WERI-Rb-1 (cell line): ENCODE measurements around the gene HEXIM1.

Experiments
- DNase-seq: peaks from one replicate; pipeline ENCODE4 v3.0.0-alpha.2; 2020
- H3K27ac ChIP-seq: fragments of 250-450 bp; sonication (Bioruptor Pico); 2 replicates; pipeline ENCODE4 v1.5.1; 2020; ENCODE audit warnings: mild to moderate bottlenecking, moderate library complexity
- H3K27me3 ChIP-seq: fragments of 250-450 bp; sonication (Bioruptor Pico); 2 replicates; pipeline ENCODE4 v1.5.1; 2021; ENCODE audit warnings: mild to moderate bottlenecking, low read depth, moderate library complexity; ENCODE audit not compliant: insufficient read depth, severe bottlenecking
- H3K36me3 ChIP-seq: fragments of 250-450 bp; sonication (Bioruptor Pico); 2 replicates; pipeline ENCODE4 v1.5.1; 2020; ENCODE audit warnings: mild to moderate bottlenecking, moderate library complexity
- H3K4me3 ChIP-seq: 2 replicates; pipeline ENCODE4 v1.5.1; 2011; ENCODE audit warnings: low read depth, mild to moderate bottlenecking, control low read depth, low read length
- H3K9me3 ChIP-seq: fragments of 250-450 bp; sonication (Bioruptor Pico); 2 replicates; pipeline ENCODE4 v1.5.1; 2021; ENCODE audit warnings: mild to moderate bottlenecking, moderate library complexity; ENCODE audit not compliant: severe bottlenecking
- TF ChIP-seq, protein P1 (sequence below): IDR thresholded peaks from 2 replicates; pipeline ENCODE4 v1.5.1; 2011; ENCODE audit warnings: low read depth, mild to moderate bottlenecking, control low read depth, inconsistent platforms, low read length

Gene HEXIM1

DNA sequence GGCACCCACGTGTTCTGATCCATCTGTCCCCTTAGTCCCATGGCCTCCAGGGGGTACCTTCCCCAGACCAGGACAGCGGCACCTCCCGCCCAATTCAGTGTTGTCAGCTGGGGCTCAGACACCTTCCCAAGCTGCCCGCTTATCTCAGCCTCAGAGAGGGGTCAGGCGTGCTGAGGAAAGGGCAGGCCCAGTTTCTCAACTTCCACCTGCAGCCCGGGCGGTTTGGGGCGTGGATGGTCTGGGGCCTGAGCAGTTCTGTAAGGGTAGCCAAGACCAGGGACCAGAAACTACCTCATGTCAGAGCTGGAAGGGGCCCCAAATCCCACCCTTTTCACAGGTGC is 21.1 kb upstream of the HEXIM1 start:
- Histone ChIP-seq H3K27ac (peak overlapping the region; percentile 84), H3K4me3 (no peak overlapping the region), H3K36me3 (peaks cover 4% of the 10 kb centered on the region; the same call in 1 of the 2 replicates), H3K27me3 (no peaks in the 10 kb centered on the region), H3K9me3 (no peaks in the 10 kb centered on the region)
- DNase-seq: no peak
- TF ChIP-seq, protein P1, sequence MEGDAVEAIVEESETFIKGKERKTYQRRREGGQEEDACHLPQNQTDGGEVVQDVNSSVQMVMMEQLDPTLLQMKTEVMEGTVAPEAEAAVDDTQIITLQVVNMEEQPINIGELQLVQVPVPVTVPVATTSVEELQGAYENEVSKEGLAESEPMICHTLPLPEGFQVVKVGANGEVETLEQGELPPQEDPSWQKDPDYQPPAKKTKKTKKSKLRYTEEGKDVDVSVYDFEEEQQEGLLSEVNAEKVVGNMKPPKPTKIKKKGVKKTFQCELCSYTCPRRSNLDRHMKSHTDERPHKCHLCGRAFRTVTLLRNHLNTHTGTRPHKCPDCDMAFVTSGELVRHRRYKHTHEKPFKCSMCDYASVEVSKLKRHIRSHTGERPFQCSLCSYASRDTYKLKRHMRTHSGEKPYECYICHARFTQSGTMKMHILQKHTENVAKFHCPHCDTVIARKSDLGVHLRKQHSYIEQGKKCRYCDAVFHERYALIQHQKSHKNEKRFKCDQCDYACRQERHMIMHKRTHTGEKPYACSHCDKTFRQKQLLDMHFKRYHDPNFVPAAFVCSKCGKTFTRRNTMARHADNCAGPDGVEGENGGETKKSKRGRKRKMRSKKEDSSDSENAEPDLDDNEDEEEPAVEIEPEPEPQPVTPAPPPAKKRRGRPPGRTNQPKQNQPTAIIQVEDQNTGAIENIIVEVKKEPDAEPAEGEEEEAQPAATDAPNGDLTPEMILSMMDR: no peak

DNA sequence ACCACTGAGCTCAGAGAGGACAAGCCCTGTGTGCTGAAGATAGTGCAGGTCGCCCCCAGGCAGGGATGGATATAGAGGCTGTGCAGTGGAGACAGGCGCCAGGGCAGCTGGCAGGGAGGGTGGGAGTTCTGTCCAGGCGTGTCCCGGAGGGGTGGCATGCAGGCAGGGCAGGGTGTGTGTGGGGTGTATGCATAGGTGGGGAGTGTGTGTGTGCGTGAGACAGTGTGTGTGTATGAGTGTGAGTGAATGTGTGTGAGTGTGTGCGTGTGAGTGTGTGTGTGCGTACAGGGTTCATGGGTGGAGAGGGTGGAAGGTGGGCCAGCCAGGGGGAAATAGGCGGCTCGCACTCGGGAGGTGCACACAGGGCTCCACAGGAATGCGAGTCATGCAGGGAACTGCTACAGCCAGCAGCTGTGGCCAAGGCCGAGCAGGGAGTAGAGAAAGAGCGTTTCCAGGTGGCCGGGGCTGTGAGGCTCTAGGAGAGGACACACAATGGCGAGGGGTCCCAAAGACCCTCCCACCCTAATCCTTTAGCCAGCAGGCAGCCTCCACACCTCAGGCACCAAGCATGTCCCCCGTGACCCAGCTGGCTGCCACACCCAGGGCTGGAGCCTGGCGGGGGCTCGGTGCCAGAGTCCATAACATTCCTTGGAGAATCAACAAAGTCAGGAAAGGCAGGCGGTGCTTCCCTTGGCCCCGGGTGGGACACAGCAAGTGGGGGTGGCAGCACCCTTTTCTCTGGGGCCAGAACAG is 20.6 kb upstream of the HEXIM1 start:
- peak overlapping the region; percentile 84 for H3K27ac ChIP-seq
- TF ChIP-seq, protein P1: no peak
- H3K27me3 ChIP-seq: no peaks in the 10 kb centered on the region
- H3K36me3 ChIP-seq: peaks cover 4% of the 10 kb centered on the region; the same call in 1 of the 2 replicates
- H3K4me3 ChIP-seq: no peak overlapping the region
- no peaks in the 10 kb centered on the region for H3K9me3 ChIP-seq
- DNase-seq: no peak

- DNase-seq: no peak
- Histone ChIP-seq H3K9me3 (no peaks in the 10 kb centered on the region), H3K27ac (peak overlapping the region; percentile 84), H3K4me3 (no peak overlapping the region), H3K36me3 (peaks cover 4% of the 10 kb centered on the region; the same call in 1 of the 2 replicates), H3K27me3 (no peaks in the 10 kb centered on the region)
- TF ChIP-seq, protein P1: no peak
Observed at GRCh38 chr17:45128331-45128730, 19.9 kb upstream of the HEXIM1 start.

DNA sequence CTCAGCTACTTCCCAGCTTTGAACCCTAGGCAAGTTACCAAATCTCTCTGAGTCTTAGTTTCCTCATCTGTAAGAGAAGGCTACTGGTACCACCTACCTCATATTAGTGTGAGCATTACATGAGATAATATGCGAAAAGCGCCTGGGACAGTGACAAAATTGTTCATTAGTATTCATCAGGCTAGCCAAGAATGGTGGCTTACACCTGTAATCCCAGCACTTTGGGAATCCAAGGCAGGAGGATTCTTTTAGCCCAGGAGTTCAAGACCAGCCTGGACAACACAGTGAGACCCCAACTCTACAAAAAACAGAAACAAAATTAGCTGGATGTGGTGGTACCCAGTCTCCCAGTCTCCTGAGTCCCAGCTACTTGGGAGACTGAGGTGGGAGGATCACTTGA is 19.3 kb upstream of the HEXIM1 start:
- H3K36me3 ChIP-seq: peaks cover 4% of the 10 kb centered on the region; the same call in 1 of the 2 replicates
- H3K27me3 ChIP-seq: no peaks in the 10 kb centered on the region
- no peaks in the 10 kb centered on the region for H3K9me3 ChIP-seq
- H3K27ac ChIP-seq: peak overlapping the region; percentile 84
- TF ChIP-seq, protein P1: no peak
- no peak overlapping the region for H3K4me3 ChIP-seq
- no peak for DNase-seq

DNA sequence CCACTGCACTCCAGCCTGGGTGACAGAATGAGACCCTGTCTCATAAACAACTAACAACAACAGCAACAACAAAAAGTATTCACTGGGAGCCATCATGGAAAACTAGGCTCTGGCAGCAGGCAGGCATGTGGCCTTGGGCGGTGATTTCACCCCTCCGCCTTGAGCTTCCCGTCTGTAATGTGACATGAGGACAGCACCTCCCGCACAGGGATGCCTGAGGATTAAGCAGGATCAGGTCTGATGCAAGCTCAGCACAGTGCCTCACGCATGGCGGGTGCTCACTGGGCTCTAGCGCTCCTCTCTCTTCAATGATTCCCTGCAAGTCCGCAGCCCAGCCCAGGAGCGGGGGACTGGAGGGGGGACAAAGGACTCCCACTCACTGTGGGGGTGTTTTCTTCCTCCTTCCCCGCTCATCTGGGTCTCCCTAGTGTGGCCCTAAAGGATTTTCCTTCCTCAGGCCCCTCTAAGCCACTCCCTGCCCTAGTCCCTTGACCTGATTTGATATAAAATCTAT is 18.8 kb upstream of the HEXIM1 start:
- DNase-seq: peak; percentile 98
- H3K27ac ChIP-seq: peak overlapping the region; percentile 84
- H3K4me3 ChIP-seq: peak overlapping the region; percentile 21; the same call in 1 of the 2 replicates
- TF ChIP-seq, protein P1: 0 out of 2 replicates have a peak, but pooled peaks have one; percentile 0
- H3K9me3 ChIP-seq: no peaks in the 10 kb centered on the region
- H3K36me3 ChIP-seq: peaks cover 4% of the 10 kb centered on the region; the same call in 1 of the 2 replicates
- no peaks in the 10 kb centered on the region for H3K27me3 ChIP-seq
